ENCODE measurements around the gene MRPL52. TPM values are rescaled to one million over a fixed set of nuclear protein-coding genes. Genes with fewer than 3 reads are reported as not detected.

Gene MRPL52
- total and polyA plus RNA-seq, 10 of the 15 experiments (the other 5 are each of a cell fraction or from before 2014, with no cell fraction given): 51.7 to 541 (median 142) TPM

DNA sequence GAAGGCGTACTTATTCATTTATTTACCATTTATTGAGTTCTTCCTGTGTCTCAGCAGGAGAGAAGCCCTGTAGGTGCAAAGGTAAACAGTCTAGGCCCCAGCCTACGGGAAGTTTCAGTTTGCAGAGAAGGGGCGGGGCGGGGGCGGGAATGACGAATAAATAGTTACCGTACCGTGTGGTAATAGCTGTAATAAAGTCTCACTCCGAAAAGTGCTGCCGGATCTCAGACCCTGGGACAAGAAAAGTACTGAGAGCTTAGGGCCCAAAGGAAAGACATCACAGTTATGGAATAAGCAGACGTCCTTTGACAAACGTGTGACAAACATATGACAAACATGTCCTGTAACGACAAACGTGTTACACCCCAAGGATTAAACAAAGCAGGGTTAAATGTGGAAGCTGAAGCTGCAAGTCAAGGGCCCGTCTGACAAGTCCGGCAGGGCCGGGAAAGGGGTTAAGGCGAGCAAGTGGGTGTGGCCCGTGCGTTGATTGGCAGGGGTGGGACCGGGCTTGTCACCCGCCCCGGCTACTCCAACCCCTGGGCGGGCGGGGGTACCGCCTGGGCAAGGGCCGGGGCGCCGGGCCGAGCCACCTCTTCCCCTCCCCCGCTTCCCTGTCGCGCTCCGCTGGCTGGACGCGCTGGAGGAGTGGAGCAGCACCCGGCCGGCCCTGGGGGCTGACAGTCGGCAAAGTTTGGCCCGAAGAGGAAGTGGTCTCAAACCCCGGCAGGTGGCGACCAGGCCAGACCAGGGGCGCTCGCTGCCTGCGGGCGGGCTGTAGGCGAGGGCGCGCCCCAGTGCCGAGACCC is 41.7 kb downstream of the MRPL52 start, which contains the start of gene LRP10 (continued):
- TF ChIP-seq FOXK2 (IDR thresholded peaks at IDR 0.05) (peak; percentile 60; the same call in 1 of the 2 replicates), CEBPZ (IDR thresholded peaks at IDR 0.05; ENCODE audit: low read depth, low read length) (no peak), SIN3A (IDR thresholded peaks at IDR 0.05; ENCODE audit: low read depth, low read length) (peak; percentile 14; the same call in 1 of the 2 replicates), ZNF274 (IDR thresholded peaks at IDR 0.05; ENCODE audit: insufficient read depth, insufficient read length) (no peak), CHD1 (IDR thresholded peaks at IDR 0.05; ENCODE audit: low read depth, low read length) (no peak), MYB (IDR thresholded peaks at IDR 0.05; ENCODE audit: borderline replicate concordance, low read depth, low read length) (no peak), RELB (IDR thresholded peaks at IDR 0.05; ENCODE audit: low read depth) (peak; percentile 67; the same call in 1 of the 2 replicates), STAT3 (IDR thresholded peaks at IDR 0.05; ENCODE audit: low read depth, low read length) (no peak), NR2C1 (IDR thresholded peaks at IDR 0.05) (peak; percentile 26; the same call in 1 of the 2 replicates), RELA (IDR thresholded peaks at IDR 0.05; ENCODE audit: borderline replicate concordance, partially characterized antibody) (no peak), GATAD2B (conservative IDR thresholded peaks at IDR 0.05; ENCODE audit: low read depth) (peak; percentile 96), PKNOX1 (IDR thresholded peaks at IDR 0.05) (peak; percentile 98), YY1 (IDR thresholded peaks at IDR 0.05; ENCODE audit: low read depth, low read length) (no peak), ATF7 (IDR thresholded peaks at IDR 0.05; ENCODE audit: low read depth) (peak; percentile 64; the same call in 1 of the 2 replicates), ZNF207 (IDR thresholded peaks at IDR 0.05; ENCODE audit: borderline replicate concordance) (peak; percentile 86), KDM1A (IDR thresholded peaks at IDR 0.05; ENCODE audit: borderline replicate concordance) (no peak), SPI1 (IDR thresholded peaks at IDR 0.05; ENCODE audit: borderline replicate concordance, insufficient read depth, low read depth, low read length) (peak; percentile 90), TCF12 (IDR thresholded peaks at IDR 0.05; ENCODE audit: low read depth, low read length) (peak; percentile 82; the same call in 1 of the 2 replicates), ZNF384 (IDR thresholded peaks at IDR 0.05; ENCODE audit: borderline replicate concordance, low read depth, low read length) (no peak), HCFC1 (IDR thresholded peaks at IDR 0.05; ENCODE audit: low read length) (no peak), SMC3 (IDR thresholded peaks at IDR 0.05; ENCODE audit: borderline replicate concordance, low read length) (peak; percentile 3; the same call in 1 of the 2 replicates), NFYB (IDR thresholded peaks at IDR 0.05; ENCODE audit: insufficient read depth, low read depth, low read length) (0 out of 2 replicates have a peak, but pooled peaks have one; percentile 40), ZNF217 (IDR thresholded peaks at IDR 0.05) (no peak)
- TF ChIP-seq, protein P1, sequence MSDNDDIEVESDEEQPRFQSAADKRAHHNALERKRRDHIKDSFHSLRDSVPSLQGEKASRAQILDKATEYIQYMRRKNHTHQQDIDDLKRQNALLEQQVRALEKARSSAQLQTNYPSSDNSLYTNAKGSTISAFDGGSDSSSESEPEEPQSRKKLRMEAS (IDR thresholded peaks at IDR 0.05; ENCODE audit: low read depth, low read length): no peak; the same call in 1 of the 2 replicates
